B cell (primary cell): ENCODE measurements around the gene OR2AT4. TPM values are rescaled to one million over a fixed set of nuclear protein-coding genes. Genes with fewer than 3 reads are reported as not detected.

ENCODE experiments used
- ATAC-seq: fragments of 200-7000 bp; cut with Tn5 transposase; one replicate; pipeline ENCODE4 v1.10.0; 2021; ENCODE audit warnings: low read depth, mild to moderate bottlenecking, moderate number of reproducible peaks, moderate library complexity
- CTCF ChIA-PET: fragments of 350-600 bp; sonication (Branson Sonifier 250); formaldehyde crosslinking; loops from one replicate; lab custom pipeline; 2021; ENCODE audit warnings: antibody characterized with exemption, inconsistent platforms; lab: Charles Lee
- POLR2A ChIA-PET: fragments of 350-600 bp; sonication (Branson Sonifier 250); formaldehyde crosslinking; loops from one replicate; lab custom pipeline; 2021; ENCODE audit warnings: antibody characterized with exemption; lab: Charles Lee
- DNase-seq: peaks from one replicate; pipeline ENCODE4 v3.0.0; 2013
- H2AFZ ChIP-seq: 2 replicates; pipeline ENCODE4 v1.6.1; 2012; ENCODE audit warnings: mild to moderate bottlenecking, low read depth, low read length; ENCODE audit not compliant: insufficient read depth, poor library complexity, severe bottlenecking
- H3K27ac ChIP-seq, 2 donors: 1 replicate in 1 of 2; 2 replicates in 1 of 2; pipeline ENCODE4 v1.5.1; 2012 to 2013; ENCODE audit warnings: low read length in 2 of 2, mild to moderate bottlenecking in 2 of 2, moderate library complexity in 1 of 2
- H3K27me3 ChIP-seq, 4 experiments: fragments of 200-600 bp in 1 of 4; sonication (generic) in 1 of 4; replicated peaks in 1 of 4; 1 replicate in 2 of 4; 2 replicates in 2 of 4; pipeline versions ENCODE4 v1.6.1 to v1.7.0; 2013 to 2016; ENCODE audit warnings: low read length in 3 of 4, mild to moderate bottlenecking in 2 of 4, mixed read lengths in 1 of 4, moderate library complexity in 1 of 4; ENCODE audit not compliant: insufficient read depth in 4 of 4, control insufficient read depth in 3 of 4; ENCODE audit errors: control extremely low read depth in 1 of 4
- H3K36me3 ChIP-seq, 2 experiments: replicated peaks in 1 of 2; 1 replicate in 1 of 2; 2 replicates in 1 of 2; pipeline versions ENCODE4 v1.6.1 to v1.7.1; 2013; ENCODE audit warnings: low read length in 1 of 2; ENCODE audit not compliant: insufficient read depth in 2 of 2, control insufficient read depth in 1 of 2; ENCODE audit errors: control extremely low read depth in 1 of 2, extremely low read depth in 1 of 2
- H3K4me1 ChIP-seq, 2 donors: fragments of 200-600 bp in 1 of 2; sonication (generic) in 1 of 2; 1 replicate in 1 of 2; 2 replicates in 1 of 2; pipeline versions ENCODE4 v1.5.1 to v1.6.1; 2013 to 2017; ENCODE audit warnings: low read length in 2 of 2; ENCODE audit not compliant: control insufficient read depth in 2 of 2, insufficient read depth in 2 of 2
- H3K4me2 ChIP-seq: replicated peaks from 2 replicates; pipeline ENCODE3; 2012; ENCODE audit warnings: mild to moderate bottlenecking, low read depth, low read length; ENCODE audit not compliant: poor library complexity, severe bottlenecking
- H3K4me3 ChIP-seq, 5 experiments: fragments of 200-600 bp in 1 of 5; sonication (generic) in 1 of 5; 1 replicate in 3 of 5; 2 replicates in 2 of 5; pipeline versions ENCODE4 v1.5.1 to v1.7.0; 2011 to 2016; ENCODE audit warnings: low read length in 4 of 5, mild to moderate bottlenecking in 4 of 5, low read depth in 2 of 5, control low read depth in 1 of 5, moderate library complexity in 1 of 5; ENCODE audit not compliant: insufficient read depth in 1 of 5; ENCODE audit errors: control extremely low read depth in 1 of 5, extremely low read depth in 1 of 5
- H3K79me2 ChIP-seq: fragments of 200-600 bp; sonication (generic); one replicate; pipeline ENCODE4 v1.6.0; 2016; ENCODE audit warnings: low read length; ENCODE audit not compliant: control insufficient read depth, insufficient read depth
- H3K9ac ChIP-seq: fragments of 200-600 bp; sonication (generic); 2 replicates; pipeline ENCODE4 v1.6.1; 2017; ENCODE audit warnings: mild to moderate bottlenecking, low read length, moderate library complexity
- H3K9me3 ChIP-seq, 3 donors: one replicate each; pipeline versions ENCODE4 v1.6.1 to v1.7.1; 2013; ENCODE audit warnings: low read length in 2 of 3; ENCODE audit not compliant: control insufficient read depth in 2 of 3, insufficient read depth in 1 of 3; ENCODE audit errors: control extremely low read depth in 1 of 3
- H4K20me1 ChIP-seq: 2 replicates; pipeline ENCODE4 v1.6.0; 2012; ENCODE audit warnings: mild to moderate bottlenecking, low read length; ENCODE audit not compliant: insufficient read depth, control insufficient read depth, poor library complexity, severe bottlenecking
- H3K27ac Mint-ChIP-seq: one replicate; pipeline ENCODE4 v1.8.0; 2021; ENCODE audit warnings: mixed read lengths
- H3K27me3 Mint-ChIP-seq: one replicate; pipeline ENCODE4 v1.8.0; 2021; ENCODE audit warnings: mixed read lengths
- H3K4me1 Mint-ChIP-seq: one replicate; pipeline ENCODE4 v1.8.0; 2021; ENCODE audit warnings: mixed read lengths
- H3K4me3 Mint-ChIP-seq: one replicate; pipeline ENCODE4 v1.8.0; 2021; ENCODE audit warnings: mixed read lengths
- H3K9me3 Mint-ChIP-seq: one replicate; pipeline ENCODE4 v1.8.0; 2022; ENCODE audit warnings: mixed read lengths; ENCODE audit not compliant: insufficient read depth
- EZH2 ChIP-seq: IDR thresholded peaks from 2 replicates; pipeline ENCODE4 v1.6.1; 2012; ENCODE audit warnings: borderline replicate concordance, low read depth, mild to moderate bottlenecking, moderate library complexity, low read length; ENCODE audit not compliant: insufficient read depth, poor library complexity, severe bottlenecking
- WGBS: methylation state at CpG from one replicate; pipeline ENCODE4 v1.1.5; 2013; ENCODE audit warnings: missing lambda C conversion rate; ENCODE audit not compliant: insufficient coverage; 5-methylcytosine and 5-hydroxymethylcytosine counted together
- intact Hi-C: fragments of 100-400 bp; cut with micrococcal nuclease; formaldehyde crosslinking; loops from one replicate; pipeline ENCODE4 v1.10.0; 2022
- polyA minus RNA-seq: library from RNA; depleted of rRNA, polyadenylated mRNA; stranded (reverse); fragments of >200 nt; gene quantifications from 2 replicates; pipeline ENCODE4 v1.2.3, GENCODE V29; 2012
- polyA plus RNA-seq: library from polyadenylated mRNA; depleted of rRNA; stranded (reverse); fragments of >200 nt; gene quantifications from 2 replicates; pipeline ENCODE4 v1.2.3, GENCODE V29; 2012
- total RNA-seq, 2 donors: library from RNA; stranded (reverse); fragments of 120-200 nt in 1 of 2; gene quantifications; 1 replicate in 1 of 2; 2 replicates in 1 of 2; pipeline versions ENCODE4 v1.2.3 to v1.2.4, GENCODE V29; 2013 to 2022
- TF ChIP-seq, protein P1 (sequence below): fragments of 200-600 bp; IDR thresholded peaks from one replicate; pipeline ENCODE4 v1.8.0; 2022; ENCODE audit warnings: antibody characterized with exemption, mild to moderate bottlenecking

The OR2AT4 gene
- total RNA-seq (not detected in 2 replicates), polyA plus RNA-seq (not detected in 2 replicates), polyA minus RNA-seq (0.14 TPM in 1 of 2 replicates, not detected in the other)
- total RNA-seq (2013), result not detected

DNA sequence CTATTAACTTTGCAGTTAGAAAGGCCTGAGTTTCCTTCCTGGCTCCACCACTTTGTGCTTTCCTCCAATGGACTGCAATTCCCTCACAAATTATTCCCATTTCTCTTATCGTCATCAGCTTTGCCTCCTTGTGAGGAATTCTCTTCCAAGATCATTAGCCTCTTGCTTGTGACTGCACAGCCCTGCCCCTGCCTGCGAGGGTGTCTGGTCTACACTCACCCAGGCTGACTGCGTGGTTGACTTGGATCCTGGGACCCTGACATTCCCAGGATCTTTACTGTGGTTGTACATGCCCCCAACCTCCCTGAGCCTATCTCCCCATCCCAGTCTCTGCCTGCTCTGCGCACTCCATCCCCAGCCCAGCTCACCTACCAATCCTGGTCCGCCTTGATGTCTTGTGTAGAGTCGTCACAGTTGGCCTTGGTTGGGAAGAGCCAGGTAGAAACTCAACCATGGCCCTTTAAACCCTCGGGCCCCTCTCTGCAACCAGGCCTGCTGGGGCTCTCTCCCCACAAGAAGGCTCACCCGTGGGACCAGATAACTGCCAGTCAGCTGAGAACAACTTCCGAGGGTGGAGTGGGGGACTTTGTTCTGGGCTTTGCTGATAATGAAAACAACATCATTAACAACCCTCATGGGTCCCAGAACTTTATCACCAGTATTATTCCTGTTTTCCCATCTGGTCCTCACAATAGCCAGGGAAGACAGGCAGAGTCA, at the start of gene OR2AT4:
Gene OR2AT4 (minus strand): TSS at position 421 of the 717 bp plus-strand sequence.
- Histone ChIP-seq H3K27ac (no peak within 1 kb of the TSS), H3K4me2 (no peak within 1 kb of the TSS), H2AFZ (no peak within 1 kb of the TSS), H3K9me3 (peaks cover 0 to 2% (median 0%) of the 10 kb centered on the region in 3 donors), H3K4me3 (no peak within 1 kb of the TSS), H3K9ac (no peak within 1 kb of the TSS), H3K79me2 (no peaks in the 10 kb centered on the region), H3K36me3 (no peaks in the 10 kb centered on the region), H4K20me1 (no peaks in the 10 kb centered on the region), H3K27me3 (peaks cover 0 to 12% (median 3%) of the 10 kb centered on the region in 4 experiments), H3K4me1 (no peaks in the 10 kb centered on the region)
- peaks cover 3% of the 10 kb centered on the region for H3K9me3 Mint-ChIP-seq
- CTCF ChIA-PET, result no interaction called here
- H3K27me3 Mint-ChIP-seq, result peaks cover 38% of the 10 kb centered on the region
- H3K4me3 Mint-ChIP-seq, result no peak within 1 kb of the TSS
- no peaks in the 10 kb centered on the region for H3K4me1 Mint-ChIP-seq
- TF ChIP-seq, protein P1, sequence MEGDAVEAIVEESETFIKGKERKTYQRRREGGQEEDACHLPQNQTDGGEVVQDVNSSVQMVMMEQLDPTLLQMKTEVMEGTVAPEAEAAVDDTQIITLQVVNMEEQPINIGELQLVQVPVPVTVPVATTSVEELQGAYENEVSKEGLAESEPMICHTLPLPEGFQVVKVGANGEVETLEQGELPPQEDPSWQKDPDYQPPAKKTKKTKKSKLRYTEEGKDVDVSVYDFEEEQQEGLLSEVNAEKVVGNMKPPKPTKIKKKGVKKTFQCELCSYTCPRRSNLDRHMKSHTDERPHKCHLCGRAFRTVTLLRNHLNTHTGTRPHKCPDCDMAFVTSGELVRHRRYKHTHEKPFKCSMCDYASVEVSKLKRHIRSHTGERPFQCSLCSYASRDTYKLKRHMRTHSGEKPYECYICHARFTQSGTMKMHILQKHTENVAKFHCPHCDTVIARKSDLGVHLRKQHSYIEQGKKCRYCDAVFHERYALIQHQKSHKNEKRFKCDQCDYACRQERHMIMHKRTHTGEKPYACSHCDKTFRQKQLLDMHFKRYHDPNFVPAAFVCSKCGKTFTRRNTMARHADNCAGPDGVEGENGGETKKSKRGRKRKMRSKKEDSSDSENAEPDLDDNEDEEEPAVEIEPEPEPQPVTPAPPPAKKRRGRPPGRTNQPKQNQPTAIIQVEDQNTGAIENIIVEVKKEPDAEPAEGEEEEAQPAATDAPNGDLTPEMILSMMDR, result no peak
- TF ChIP-seq EZH2, result no peak
- DNase-seq (no peak), ATAC-seq (no peak)
- POLR2A ChIA-PET, result no interaction called here
- 88% methylated on average over 6 of the region's 9 CpGs for WGBS
- H3K27ac Mint-ChIP-seq, result no peak within 1 kb of the TSS
- intact Hi-C loops, result no loop called here

DNA sequence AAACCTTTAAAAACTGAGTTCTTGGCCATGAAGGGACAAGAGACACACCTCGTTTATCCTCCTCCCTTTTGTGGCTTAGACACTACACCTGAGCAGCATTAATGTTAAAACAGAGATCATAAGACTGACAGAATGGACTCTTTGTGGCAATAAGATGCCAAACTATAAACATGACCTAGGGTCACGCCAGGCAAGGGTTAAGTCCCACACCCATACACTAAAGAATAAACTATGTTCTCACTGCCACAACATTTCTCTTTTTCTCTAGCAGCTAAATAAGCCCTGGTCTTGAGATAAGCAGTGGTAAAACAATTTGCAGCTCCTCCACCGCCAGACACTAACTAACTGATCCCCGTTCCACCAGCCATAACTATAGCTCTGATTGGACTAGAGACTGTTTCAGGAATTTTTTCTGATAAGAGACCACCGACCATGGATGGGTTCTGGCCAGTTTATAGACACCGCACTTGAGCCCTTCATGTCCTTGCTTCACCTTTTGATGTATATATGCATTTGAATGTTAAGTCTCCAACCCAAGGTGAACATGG, 49.4 kb upstream of the OR2AT4 start:
- H4K20me1 ChIP-seq, result no peaks in the 10 kb centered on the region
- H3K4me1 Mint-ChIP-seq, result peaks cover 14% of the 10 kb centered on the region
- H3K27ac ChIP-seq, result no peak overlapping the region
- H3K9ac ChIP-seq, result no peak overlapping the region
- peaks cover 8 to 11% of the 10 kb centered on the region in 2 donors for H3K4me1 ChIP-seq
- no peak overlapping the region for H3K4me2 ChIP-seq
- no peak overlapping the region for H3K27ac Mint-ChIP-seq
- ChIA-PET POLR2A (no interaction called here), CTCF (interaction anchor here (0.7 to 11.7 kb wide), 11 partner anchors 8 to 1692 kb away, joined by 3 to 284 read pairs (median 4); partner anchors contain the start of gene TPBGL)
- no peaks in the 10 kb centered on the region for H3K79me2 ChIP-seq
- ATAC-seq, result no peak
- TF ChIP-seq EZH2, result no peak
- TF ChIP-seq, protein P1, result no peak
- DNase-seq, result no peak
- no peaks in the 10 kb centered on the region for H3K9me3 ChIP-seq
- intact Hi-C loops, result no loop called here
- H3K4me3 ChIP-seq, result no peak overlapping the region
- no peaks in the 10 kb centered on the region for H3K9me3 Mint-ChIP-seq
- no peak overlapping the region for H3K4me3 Mint-ChIP-seq
- WGBS, result 88% methylated on average over 1 of the region's 6 CpGs
- no peaks in the 10 kb centered on the region for H3K36me3 ChIP-seq
- H2AFZ ChIP-seq, result no peak overlapping the region
- no peaks in the 10 kb centered on the region for H3K27me3 ChIP-seq
- peaks cover 14% of the 10 kb centered on the region for H3K27me3 Mint-ChIP-seq
